B cell (primary cell): ENCODE measurements around the gene CBX2. TPM values are rescaled to one million over a fixed set of nuclear protein-coding genes. Genes with fewer than 3 reads are reported as not detected.

ENCODE experiments used
- ATAC-seq: fragments of 200-7000 bp; cut with Tn5 transposase; one replicate; pipeline ENCODE4 v1.10.0; 2021; ENCODE audit warnings: low read depth, mild to moderate bottlenecking, moderate number of reproducible peaks, moderate library complexity
- CTCF ChIA-PET: fragments of 350-600 bp; sonication (Branson Sonifier 250); formaldehyde crosslinking; loops from one replicate; lab custom pipeline; 2021; ENCODE audit warnings: antibody characterized with exemption, inconsistent platforms; lab: Charles Lee
- POLR2A ChIA-PET: fragments of 350-600 bp; sonication (Branson Sonifier 250); formaldehyde crosslinking; loops from one replicate; lab custom pipeline; 2021; ENCODE audit warnings: antibody characterized with exemption; lab: Charles Lee
- DNase-seq: peaks from one replicate; pipeline ENCODE4 v3.0.0; 2013
- H2AFZ ChIP-seq: 2 replicates; pipeline ENCODE4 v1.6.1; 2012; ENCODE audit warnings: mild to moderate bottlenecking, low read depth, low read length; ENCODE audit not compliant: insufficient read depth, poor library complexity, severe bottlenecking
- H3K27ac ChIP-seq, 2 donors: 1 replicate in 1 of 2; 2 replicates in 1 of 2; pipeline ENCODE4 v1.5.1; 2012 to 2013; ENCODE audit warnings: low read length in 2 of 2, mild to moderate bottlenecking in 2 of 2, moderate library complexity in 1 of 2
- H3K27me3 ChIP-seq, 4 experiments: fragments of 200-600 bp in 1 of 4; sonication (generic) in 1 of 4; replicated peaks in 1 of 4; 1 replicate in 2 of 4; 2 replicates in 2 of 4; pipeline versions ENCODE4 v1.6.1 to v1.7.0; 2013 to 2016; ENCODE audit warnings: low read length in 3 of 4, mild to moderate bottlenecking in 2 of 4, mixed read lengths in 1 of 4, moderate library complexity in 1 of 4; ENCODE audit not compliant: insufficient read depth in 4 of 4, control insufficient read depth in 3 of 4; ENCODE audit errors: control extremely low read depth in 1 of 4
- H3K36me3 ChIP-seq, 2 experiments: replicated peaks in 1 of 2; 1 replicate in 1 of 2; 2 replicates in 1 of 2; pipeline versions ENCODE4 v1.6.1 to v1.7.1; 2013; ENCODE audit warnings: low read length in 1 of 2; ENCODE audit not compliant: insufficient read depth in 2 of 2, control insufficient read depth in 1 of 2; ENCODE audit errors: control extremely low read depth in 1 of 2, extremely low read depth in 1 of 2
- H3K4me1 ChIP-seq, 2 donors: fragments of 200-600 bp in 1 of 2; sonication (generic) in 1 of 2; 1 replicate in 1 of 2; 2 replicates in 1 of 2; pipeline versions ENCODE4 v1.5.1 to v1.6.1; 2013 to 2017; ENCODE audit warnings: low read length in 2 of 2; ENCODE audit not compliant: control insufficient read depth in 2 of 2, insufficient read depth in 2 of 2
- H3K4me2 ChIP-seq: replicated peaks from 2 replicates; pipeline ENCODE3; 2012; ENCODE audit warnings: mild to moderate bottlenecking, low read depth, low read length; ENCODE audit not compliant: poor library complexity, severe bottlenecking
- H3K4me3 ChIP-seq, 5 experiments: fragments of 200-600 bp in 1 of 5; sonication (generic) in 1 of 5; 1 replicate in 3 of 5; 2 replicates in 2 of 5; pipeline versions ENCODE4 v1.5.1 to v1.7.0; 2011 to 2016; ENCODE audit warnings: low read length in 4 of 5, mild to moderate bottlenecking in 4 of 5, low read depth in 2 of 5, control low read depth in 1 of 5, moderate library complexity in 1 of 5; ENCODE audit not compliant: insufficient read depth in 1 of 5; ENCODE audit errors: control extremely low read depth in 1 of 5, extremely low read depth in 1 of 5
- H3K79me2 ChIP-seq: fragments of 200-600 bp; sonication (generic); one replicate; pipeline ENCODE4 v1.6.0; 2016; ENCODE audit warnings: low read length; ENCODE audit not compliant: control insufficient read depth, insufficient read depth
- H3K9ac ChIP-seq: fragments of 200-600 bp; sonication (generic); 2 replicates; pipeline ENCODE4 v1.6.1; 2017; ENCODE audit warnings: mild to moderate bottlenecking, low read length, moderate library complexity
- H3K9me3 ChIP-seq, 3 donors: one replicate each; pipeline versions ENCODE4 v1.6.1 to v1.7.1; 2013; ENCODE audit warnings: low read length in 2 of 3; ENCODE audit not compliant: control insufficient read depth in 2 of 3, insufficient read depth in 1 of 3; ENCODE audit errors: control extremely low read depth in 1 of 3
- H4K20me1 ChIP-seq: 2 replicates; pipeline ENCODE4 v1.6.0; 2012; ENCODE audit warnings: mild to moderate bottlenecking, low read length; ENCODE audit not compliant: insufficient read depth, control insufficient read depth, poor library complexity, severe bottlenecking
- H3K27ac Mint-ChIP-seq: one replicate; pipeline ENCODE4 v1.8.0; 2021; ENCODE audit warnings: mixed read lengths
- H3K27me3 Mint-ChIP-seq: one replicate; pipeline ENCODE4 v1.8.0; 2021; ENCODE audit warnings: mixed read lengths
- H3K4me1 Mint-ChIP-seq: one replicate; pipeline ENCODE4 v1.8.0; 2021; ENCODE audit warnings: mixed read lengths
- H3K4me3 Mint-ChIP-seq: one replicate; pipeline ENCODE4 v1.8.0; 2021; ENCODE audit warnings: mixed read lengths
- H3K9me3 Mint-ChIP-seq: one replicate; pipeline ENCODE4 v1.8.0; 2022; ENCODE audit warnings: mixed read lengths; ENCODE audit not compliant: insufficient read depth
- EZH2 ChIP-seq: IDR thresholded peaks from 2 replicates; pipeline ENCODE4 v1.6.1; 2012; ENCODE audit warnings: borderline replicate concordance, low read depth, mild to moderate bottlenecking, moderate library complexity, low read length; ENCODE audit not compliant: insufficient read depth, poor library complexity, severe bottlenecking
- WGBS: methylation state at CpG from one replicate; pipeline ENCODE4 v1.1.5; 2013; ENCODE audit warnings: missing lambda C conversion rate; ENCODE audit not compliant: insufficient coverage; 5-methylcytosine and 5-hydroxymethylcytosine counted together
- intact Hi-C: fragments of 100-400 bp; cut with micrococcal nuclease; formaldehyde crosslinking; loops from one replicate; pipeline ENCODE4 v1.10.0; 2022
- polyA plus RNA-seq: library from polyadenylated mRNA; depleted of rRNA; stranded (reverse); fragments of >200 nt; gene quantifications from 2 replicates; pipeline ENCODE4 v1.2.3, GENCODE V29; 2012
- total RNA-seq, 2 donors: library from RNA; stranded (reverse); fragments of 120-200 nt in 1 of 2; gene quantifications; 1 replicate in 1 of 2; 2 replicates in 1 of 2; pipeline versions ENCODE4 v1.2.3 to v1.2.4, GENCODE V29; 2013 to 2022
- TF ChIP-seq, protein P1 (sequence below): fragments of 200-600 bp; IDR thresholded peaks from one replicate; pipeline ENCODE4 v1.8.0; 2022; ENCODE audit warnings: antibody characterized with exemption, mild to moderate bottlenecking

The CBX2 gene
- total and polyA plus RNA-seq, 2 donors (not counting 1 experiment from before 2014, with no cell fraction given), result 0.10 to 0.47 TPM

DNA sequence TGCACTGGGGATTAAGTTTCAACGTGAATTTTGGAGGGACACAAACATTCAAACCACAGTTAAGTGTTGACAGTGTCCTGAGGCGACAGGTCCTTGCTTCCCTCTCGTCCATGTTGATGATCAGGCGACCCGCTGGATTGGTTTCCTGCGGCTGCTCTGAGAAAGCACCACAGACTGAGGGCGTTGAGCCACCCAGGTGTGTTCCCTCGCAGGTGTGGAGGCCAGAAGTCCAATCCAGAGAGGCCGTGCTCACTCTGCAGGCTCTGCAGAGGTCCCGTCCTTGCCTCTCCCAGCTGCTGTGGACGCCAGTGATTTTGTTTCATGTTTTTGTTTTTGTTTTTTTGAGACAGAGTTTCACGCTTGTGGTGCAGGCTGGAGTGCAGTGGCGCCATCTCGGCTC is 22.4 kb upstream of the CBX2 start:
- H3K79me2 ChIP-seq, result no peaks in the 10 kb centered on the region
- H3K27me3 ChIP-seq, result peaks cover 0 to 47% (median 9%) of the 10 kb centered on the region in 4 experiments
- H3K36me3 ChIP-seq, result no peaks in the 10 kb centered on the region
- peaks cover 0 to 6% (median 0%) of the 10 kb centered on the region in 3 donors for H3K9me3 ChIP-seq
- TF ChIP-seq, protein P1, sequence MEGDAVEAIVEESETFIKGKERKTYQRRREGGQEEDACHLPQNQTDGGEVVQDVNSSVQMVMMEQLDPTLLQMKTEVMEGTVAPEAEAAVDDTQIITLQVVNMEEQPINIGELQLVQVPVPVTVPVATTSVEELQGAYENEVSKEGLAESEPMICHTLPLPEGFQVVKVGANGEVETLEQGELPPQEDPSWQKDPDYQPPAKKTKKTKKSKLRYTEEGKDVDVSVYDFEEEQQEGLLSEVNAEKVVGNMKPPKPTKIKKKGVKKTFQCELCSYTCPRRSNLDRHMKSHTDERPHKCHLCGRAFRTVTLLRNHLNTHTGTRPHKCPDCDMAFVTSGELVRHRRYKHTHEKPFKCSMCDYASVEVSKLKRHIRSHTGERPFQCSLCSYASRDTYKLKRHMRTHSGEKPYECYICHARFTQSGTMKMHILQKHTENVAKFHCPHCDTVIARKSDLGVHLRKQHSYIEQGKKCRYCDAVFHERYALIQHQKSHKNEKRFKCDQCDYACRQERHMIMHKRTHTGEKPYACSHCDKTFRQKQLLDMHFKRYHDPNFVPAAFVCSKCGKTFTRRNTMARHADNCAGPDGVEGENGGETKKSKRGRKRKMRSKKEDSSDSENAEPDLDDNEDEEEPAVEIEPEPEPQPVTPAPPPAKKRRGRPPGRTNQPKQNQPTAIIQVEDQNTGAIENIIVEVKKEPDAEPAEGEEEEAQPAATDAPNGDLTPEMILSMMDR, result no peak
- TF ChIP-seq EZH2, result no peak
- 91% methylated on average over 14 of the region's 14 CpGs for WGBS
- no peak overlapping the region for H2AFZ ChIP-seq
- ChIA-PET CTCF (interaction anchor here (1.1 to 1.3 kb wide), 2 partner anchors 9 to 13 kb away, joined by 4 read pairs; no protein-coding TSS in a partner anchor), POLR2A (no interaction called here)
- ATAC-seq (no peak), DNase-seq (no peak)
- no peak overlapping the region for H3K4me2 ChIP-seq
- no peak overlapping the region for H3K4me3 ChIP-seq
- H3K27ac ChIP-seq, result no peak overlapping the region
- H3K27ac Mint-ChIP-seq, result no peak overlapping the region
- peaks cover 4% of the 10 kb centered on the region for H3K4me1 Mint-ChIP-seq
- no peak overlapping the region for H3K4me3 Mint-ChIP-seq
- no peaks in the 10 kb centered on the region for H4K20me1 ChIP-seq
- intact Hi-C loops, result no loop called here
- H3K9me3 Mint-ChIP-seq, result no peaks in the 10 kb centered on the region
- peaks cover 3 to 4% of the 10 kb centered on the region in 2 donors for H3K4me1 ChIP-seq
- H3K9ac ChIP-seq, result no peak overlapping the region
- H3K27me3 Mint-ChIP-seq, result peaks cover 35% of the 10 kb centered on the region

DNA sequence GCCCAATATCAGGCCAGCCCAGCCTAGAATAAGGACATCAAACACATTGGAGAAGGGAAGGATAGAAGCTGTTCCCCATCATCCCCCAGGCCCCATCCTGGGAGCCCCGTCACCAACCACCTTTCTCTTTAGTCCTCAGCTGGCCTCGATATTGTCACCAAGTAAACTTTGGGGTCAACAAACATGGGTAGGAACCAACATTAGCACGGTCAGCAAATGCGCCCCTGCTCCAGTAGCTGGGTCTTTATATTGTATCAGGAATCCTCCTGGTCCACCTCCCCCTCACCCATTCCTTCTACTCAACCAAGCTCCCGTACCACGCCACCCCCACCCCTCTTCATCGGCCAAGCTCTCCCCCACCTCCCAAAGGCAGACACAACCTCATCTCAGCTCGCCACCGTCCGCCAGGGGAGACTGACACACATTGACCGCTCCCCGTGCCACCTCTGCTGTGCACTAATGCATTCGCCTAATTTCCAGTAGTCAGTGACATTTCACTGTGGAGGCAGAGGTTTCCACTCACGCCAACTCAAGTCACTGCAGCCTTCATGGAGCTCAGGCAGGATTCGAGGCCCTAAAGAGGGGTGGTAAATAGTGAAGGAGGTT is 20.7 kb upstream of the CBX2 start:
- intact Hi-C loops, result no loop called here
- no peak overlapping the region for H3K4me2 ChIP-seq
- 97% methylated on average over 11 of the region's 15 CpGs for WGBS
- Mint-ChIP-seq H3K27ac (no peak overlapping the region), H3K9me3 (no peaks in the 10 kb centered on the region), H3K27me3 (peaks cover 24% of the 10 kb centered on the region), H3K4me3 (no peak overlapping the region), H3K4me1 (no peaks in the 10 kb centered on the region)
- H3K36me3 ChIP-seq, result no peaks in the 10 kb centered on the region
- H4K20me1 ChIP-seq, result no peaks in the 10 kb centered on the region
- no peak overlapping the region for H3K9ac ChIP-seq
- H3K79me2 ChIP-seq, result no peaks in the 10 kb centered on the region
- H3K4me3 ChIP-seq, result no peak overlapping the region
- CTCF ChIA-PET, result interaction anchor here (1.2 kb wide), 1 partner anchor 15 kb away, joined by 4 read pairs; no protein-coding TSS in a partner anchor
- H2AFZ ChIP-seq, result no peak overlapping the region
- peaks cover 0 to 31% (median 1%) of the 10 kb centered on the region in 4 experiments for H3K27me3 ChIP-seq
- H3K9me3 ChIP-seq, result no peaks in the 10 kb centered on the region
- POLR2A ChIA-PET, result no interaction called here
- no peak overlapping the region for H3K27ac ChIP-seq
- H3K4me1 ChIP-seq, result peaks cover under 1 to 2% of the 10 kb centered on the region in 2 donors
- TF ChIP-seq, protein P1, result no peak
- TF ChIP-seq EZH2, result no peak
- no peak for DNase-seq
- no peak for ATAC-seq
